Left renal pelvis (tissue), 4 donors: ENCODE data around the gene TUBB3. TPM values are rescaled to one million over a fixed set of nuclear protein-coding genes. Genes with fewer than 3 reads are reported as not detected.
"Not testable (repeated sequence)": the region's sequence is repeated elsewhere in the genome, so short reads cannot be mapped to it uniquely, and the experiment has no call there.

Experiments used
- DNase-seq, 4 donors: peaks; one replicate each; pipeline ENCODE4 v3.0.0-alpha.2; 2013; ENCODE audit warnings: low read depth in 4 of 4, low spot score in 3 of 4
- polyA plus RNA-seq, 4 donors: library from polyadenylated mRNA; unstranded; fragments of 120-200 nt; gene quantifications; one replicate each; pipeline ENCODE4 v1.2.1, GENCODE V29; 2013; ENCODE audit not compliant: insufficient read length in 4 of 4

TUBB3 gene
- polyA plus RNA-seq, 4 donors: 9.0 to 20.2 (median 12.6) TPM

DNA sequence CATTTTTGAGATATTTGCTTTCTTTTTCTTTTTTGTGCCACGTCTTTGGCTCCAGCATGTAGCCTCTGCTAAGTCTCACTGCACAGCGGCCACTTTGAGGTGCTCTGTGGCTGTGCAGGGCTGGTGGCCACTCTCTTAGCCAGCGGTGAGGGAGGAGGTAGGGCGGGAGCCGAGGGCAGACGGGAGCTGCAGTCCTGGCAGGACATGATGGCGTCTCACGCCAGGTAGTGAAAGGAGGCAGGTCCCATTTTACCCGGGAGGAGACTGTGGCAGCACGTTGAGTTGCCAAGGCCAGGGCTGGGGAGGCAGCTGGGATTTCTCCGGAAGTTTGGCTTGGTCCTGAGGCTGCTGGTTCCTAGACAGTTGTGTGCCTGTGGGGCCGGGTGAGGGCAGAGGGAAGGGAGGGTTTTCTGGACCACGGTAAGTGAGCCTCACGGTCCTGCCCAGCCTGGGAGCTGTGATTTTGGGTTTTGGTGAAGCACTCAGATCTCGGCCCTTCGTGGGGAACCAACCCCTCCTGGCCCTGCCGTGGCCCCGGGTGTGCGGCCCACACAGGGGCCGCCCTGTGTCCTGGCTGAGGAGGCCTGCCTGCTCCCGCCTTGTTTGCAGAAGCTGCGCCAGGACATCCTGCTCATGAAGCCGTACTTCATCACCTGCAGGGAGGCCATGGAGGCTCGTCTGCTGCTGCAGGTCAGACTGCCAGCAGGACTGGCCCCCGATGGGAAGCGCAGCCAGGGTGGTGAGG is 39.8 kb downstream of the TUBB3 start:
- no peak for DNase-seq

DNA sequence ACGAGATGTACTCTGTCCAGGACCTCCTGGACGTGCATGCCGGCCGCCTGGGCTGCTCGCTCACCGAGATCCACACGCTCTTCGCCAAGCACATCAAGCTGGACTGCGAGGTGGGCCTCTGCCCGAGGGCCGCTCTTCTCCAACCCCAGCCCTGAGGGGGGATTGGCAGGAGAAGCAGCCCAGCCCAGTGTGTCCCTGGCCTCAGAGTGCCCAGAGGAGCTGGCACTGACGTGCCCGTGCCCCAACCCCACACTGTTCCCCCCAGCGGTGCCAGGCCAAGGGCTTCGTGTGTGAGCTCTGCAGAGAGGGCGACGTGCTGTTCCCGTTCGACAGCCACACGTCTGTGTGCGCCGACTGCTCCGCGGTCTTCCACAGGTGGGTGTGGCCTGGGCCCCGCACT is 41.1 kb downstream of the TUBB3 start:
- DNase-seq: no peak

DNA sequence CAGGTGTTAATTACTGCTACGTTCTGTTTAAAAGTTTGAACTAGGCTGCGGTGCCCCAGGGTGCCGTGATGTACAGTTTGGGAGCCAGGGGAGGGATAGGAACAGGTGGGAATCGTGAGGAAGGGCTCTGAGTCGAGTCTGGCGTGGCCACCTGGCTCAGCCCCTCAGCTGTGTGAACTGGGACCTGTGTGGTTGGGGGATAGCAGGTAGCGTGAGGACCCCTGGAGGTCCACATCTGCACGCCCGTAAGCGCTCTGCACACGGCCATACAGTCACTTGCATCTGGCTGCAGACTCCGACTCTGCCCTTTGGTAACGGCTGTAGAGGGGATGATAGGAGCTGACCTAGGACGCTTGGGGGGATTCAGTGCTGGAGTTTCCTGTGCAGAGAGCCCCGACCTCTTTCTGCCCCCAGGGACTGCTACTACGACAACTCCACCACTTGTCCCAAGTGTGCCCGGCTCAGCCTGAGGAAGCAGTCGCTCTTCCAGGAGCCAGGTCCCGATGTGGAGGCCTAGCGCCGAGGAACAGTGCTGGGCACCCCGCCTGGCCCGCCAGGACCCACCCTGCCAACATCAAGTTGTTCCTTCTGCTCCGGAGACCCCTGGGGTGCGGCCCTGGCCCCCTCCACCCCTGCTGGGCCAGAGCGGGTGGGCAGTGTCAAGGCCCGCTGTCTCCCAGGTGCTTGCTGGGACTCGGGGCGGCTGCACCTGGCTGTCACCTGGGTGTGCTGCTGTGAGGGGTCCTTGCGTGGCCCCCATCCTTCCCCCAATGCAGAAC is 42.5 kb downstream of the TUBB3 start:
- DNase-seq: no peak

- no peak for DNase-seq
These were observed 43.6 kb downstream of the TUBB3 start for GRCh38 chr16:89966756-89967155.

- DNase-seq: not testable (repeated sequence)
These were observed 44.3 kb downstream of the TUBB3 start for GRCh38 chr16:89967436-89967835.

DNA sequence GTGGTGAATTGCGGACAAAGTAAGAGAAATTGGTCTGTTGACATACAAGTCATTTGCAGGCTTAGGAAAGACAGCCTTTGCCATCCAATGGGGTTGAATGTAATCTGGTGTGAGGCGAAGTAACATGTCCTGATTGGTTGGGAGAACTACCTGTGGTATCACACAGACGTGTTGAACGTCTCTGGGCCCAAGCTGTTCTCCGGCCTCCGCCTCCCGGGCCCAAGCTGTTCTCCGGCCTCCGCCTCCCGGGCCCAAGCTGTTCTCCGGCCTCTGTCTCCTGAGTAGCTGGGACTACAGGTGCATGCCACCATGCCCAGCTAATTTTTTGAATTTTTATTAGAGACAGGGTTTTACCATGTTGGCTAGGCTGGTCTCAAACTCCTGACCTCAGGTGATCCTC is 44.9 kb downstream of the TUBB3 start:
- not testable (repeated sequence) for DNase-seq

DNA sequence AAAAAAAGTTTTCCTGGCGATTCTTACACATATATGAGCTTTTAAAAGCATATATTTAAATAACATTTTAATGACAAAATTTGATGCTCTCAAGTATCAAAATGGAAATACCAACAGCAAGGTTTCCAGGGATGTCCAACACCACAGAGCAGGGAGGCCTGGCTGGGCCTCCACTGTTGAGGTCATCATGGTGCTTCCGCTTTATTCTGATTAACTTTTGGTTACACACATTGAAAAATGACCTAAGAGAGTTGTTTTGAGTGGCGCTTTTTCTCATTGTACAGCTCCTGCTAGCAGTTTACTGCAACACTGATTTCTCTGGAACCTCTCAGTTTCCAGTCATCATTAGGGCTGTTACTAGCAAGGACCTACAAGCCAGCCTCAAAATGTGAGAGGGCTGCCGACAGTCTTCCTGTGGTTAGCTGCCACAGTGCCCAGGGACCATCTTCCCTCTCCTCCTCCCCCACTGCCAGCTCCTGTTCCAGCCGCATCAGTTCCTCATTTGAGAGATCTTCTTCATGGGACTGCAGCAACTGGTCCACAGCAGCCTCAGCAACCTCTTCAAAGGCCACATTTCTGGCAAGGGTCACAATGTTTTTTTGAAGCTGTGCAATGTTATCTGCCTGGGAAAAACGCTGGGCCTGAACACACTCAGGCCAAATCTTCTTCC is 46.7 kb downstream of the TUBB3 start:
- no peak for DNase-seq

DNA sequence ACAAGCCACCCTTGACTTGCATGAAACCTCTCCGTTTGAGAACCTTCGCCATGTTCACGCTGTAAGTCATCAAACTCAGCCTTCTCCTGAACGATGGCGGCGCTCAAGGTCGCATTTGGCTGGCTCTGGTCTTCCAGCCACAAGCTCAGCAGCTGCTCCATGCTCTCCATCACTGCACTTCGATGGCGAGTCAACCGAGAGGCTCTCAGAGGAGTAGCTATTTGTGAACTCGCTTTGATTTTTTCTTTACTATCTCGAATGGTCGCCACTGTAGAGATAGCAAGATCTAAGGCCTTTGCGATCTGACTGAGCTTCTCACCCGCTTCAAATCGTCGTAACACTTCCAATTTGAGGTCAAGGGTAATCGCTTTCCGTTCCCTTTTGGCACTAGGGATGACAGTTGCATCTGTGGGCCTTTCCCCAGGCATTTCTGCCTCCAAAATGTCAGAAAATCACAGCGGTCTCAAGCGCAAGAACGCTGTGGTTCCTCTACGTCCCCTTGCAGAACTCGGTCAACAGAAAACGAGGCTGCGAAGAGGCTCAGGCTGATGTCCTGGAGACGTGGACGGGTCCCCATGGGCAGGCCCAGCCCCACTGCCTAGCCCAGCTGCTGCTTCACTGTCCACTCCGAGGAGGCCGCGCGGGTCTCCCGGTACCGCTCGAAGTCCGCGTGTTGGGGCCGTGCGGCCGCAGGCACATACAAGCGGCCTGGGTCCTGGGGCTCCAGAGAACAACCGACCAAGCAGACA is 48.5 kb downstream of the TUBB3 start:
- DNase-seq: no peak

DNA sequence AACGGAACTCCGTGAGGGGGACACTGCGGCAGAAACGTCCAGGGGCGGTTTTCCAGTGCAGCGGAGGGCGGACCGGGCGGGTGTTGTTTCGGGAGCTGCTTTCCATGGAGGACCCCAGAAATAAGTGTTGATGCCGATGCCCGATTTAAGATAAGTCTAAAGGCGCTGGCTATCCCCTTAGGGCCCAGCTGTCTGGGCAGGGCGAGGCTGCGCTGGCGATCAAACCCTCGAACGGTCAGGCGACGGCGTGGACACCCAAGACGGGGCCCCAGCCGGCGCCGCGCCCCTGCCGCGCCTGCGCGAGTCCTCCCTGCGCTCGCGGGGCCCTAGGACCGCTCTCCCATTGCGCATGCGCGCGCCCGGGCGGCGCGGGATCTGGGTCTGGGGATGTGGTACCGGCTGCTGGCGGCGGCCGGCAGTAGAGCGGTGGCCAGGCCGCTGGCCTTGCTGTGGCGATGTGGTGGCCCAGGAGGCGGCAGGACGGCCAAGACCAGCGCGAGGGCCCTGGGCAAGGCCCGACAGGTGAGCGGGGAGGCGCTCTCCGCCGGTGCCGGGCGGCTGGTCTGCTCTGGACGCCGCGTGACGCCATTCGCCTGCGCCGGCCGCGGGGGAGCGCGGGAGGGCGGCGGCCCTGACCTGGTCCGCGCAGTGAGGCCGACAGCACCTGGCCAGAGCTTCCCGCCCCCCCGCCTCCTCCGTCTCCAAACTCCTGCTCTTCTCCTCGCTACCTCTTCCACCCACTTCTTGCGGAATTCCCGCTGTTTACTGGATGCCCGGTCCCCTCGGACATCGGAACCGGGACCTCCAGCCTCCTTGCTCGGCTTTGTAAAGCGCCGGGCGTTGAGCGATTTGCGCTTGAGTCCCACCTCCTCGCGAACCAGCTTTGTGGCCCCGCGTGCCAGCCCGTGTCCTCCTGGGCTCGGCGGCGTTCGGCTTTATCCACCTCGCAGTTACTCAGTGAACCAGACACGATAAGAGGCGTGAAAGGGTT is 49.4 kb downstream of the TUBB3 start:
- peak; percentile 80 to 90 (median 86) for DNase-seq

DNA sequence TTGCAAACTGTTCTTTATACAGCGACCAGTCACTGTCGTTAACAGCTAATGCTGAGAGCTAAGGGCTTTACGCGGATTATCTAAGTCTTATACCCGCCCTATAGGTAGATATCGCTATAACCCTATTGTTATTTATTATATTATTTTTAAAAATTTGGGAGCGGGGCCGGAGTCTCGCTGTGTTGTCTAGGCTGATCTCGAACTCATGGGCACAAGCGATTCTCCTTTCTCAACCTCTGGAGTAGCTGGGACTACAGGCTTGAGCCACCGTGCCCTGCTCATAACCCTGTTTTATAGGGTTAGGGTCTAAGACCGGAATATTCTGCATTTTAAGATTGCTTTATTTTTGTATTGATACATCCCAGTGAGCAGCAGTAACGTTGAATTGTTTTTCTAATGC is 50.1 kb downstream of the TUBB3 start:
- no peak for DNase-seq

DNA sequence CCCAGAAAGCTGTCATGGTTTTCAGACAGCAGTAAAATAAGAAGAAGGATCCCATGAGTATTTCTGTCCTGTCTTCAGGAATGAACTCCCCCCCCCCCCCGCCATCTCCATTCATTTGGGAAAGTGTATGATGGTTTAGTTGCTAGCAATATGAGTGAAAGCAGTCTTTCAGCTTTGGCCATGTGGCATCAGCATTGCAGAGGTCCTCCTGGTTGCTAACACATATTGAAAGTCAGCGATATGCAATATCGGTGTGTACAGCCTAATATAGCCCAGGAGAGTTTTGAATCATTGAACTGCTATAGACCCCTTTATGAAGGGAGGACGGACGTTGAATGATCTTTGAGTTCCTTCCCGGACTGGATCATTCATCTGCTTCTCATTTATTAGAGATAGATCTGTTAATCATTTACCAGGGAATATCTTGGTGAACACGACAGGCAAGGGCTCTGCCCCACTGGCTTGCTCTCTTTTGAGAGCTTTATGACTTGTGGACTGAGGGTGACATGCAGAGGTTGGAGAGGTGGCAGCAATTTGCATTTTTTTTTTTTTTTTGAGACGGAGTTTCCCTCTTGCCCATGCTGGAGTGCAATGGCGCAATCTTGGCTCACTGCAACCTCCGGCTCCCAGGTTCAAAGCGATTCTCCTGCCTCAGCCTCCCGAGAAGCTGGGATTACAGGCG is 50.7 kb downstream of the TUBB3 start:
- DNase-seq: no peak

DNA sequence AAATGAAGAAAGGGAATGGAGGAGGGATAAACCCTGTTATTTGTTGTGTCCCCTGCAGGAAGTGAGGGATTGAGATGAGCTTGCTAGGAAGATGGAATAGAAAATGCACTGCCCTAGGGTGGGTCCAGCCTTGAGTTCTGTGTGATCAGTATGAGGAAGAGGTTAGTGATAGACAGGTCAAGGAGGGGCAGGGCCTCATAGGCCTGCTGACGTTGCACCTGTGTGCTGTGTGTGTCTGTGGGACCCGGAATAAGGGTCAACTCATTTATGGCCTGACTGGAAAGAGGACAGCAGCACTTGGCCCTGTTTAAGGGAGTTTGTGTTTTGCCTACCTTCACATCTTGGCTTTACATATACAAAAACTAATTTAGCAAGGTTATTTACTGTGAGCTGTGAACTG is 51.7 kb downstream of the TUBB3 start:
- DNase-seq: no peak

DNA sequence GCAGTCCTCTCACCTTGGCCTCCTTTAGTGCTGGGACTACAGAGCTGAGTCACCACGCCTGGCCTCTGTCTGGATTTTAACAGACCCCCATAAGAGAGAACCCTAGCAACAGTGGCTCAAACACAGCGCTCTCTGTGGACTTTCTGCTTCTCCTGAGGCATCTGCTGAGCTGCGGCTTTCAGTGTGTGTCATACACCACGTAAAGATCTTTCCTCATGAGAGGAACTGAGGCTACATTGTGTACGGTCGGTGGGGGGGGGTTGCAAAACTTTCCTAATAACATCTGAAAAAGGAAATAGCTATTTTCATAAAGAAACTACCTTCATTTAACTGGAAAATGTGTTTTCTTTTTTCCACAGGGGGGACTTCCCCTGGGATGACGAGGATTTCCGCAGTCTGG is 58.3 kb downstream of the TUBB3 start:
- DNase-seq: no peak

DNA sequence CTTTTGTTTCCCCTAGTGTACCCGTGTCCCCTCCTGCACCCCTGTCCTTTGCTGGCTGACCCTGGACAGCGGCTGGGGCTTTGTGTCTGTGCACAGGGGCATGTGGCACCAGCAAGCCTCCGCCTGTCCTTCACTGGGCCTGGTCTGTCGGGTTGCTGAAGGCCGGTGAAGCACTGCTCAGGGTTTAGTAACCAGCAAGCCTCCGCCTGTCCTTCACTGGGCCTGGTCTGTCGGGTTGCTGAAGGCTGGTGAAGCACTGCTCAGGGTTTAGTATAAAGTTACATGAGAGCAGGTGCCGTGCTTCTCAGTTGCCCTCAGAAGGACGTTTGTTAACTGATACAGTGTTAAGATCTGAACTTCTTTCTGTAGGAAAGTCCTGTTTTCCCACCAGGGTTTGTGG is 59.2 kb downstream of the TUBB3 start:
- no peak for DNase-seq

- DNase-seq: no peak
These were observed 60.4 kb downstream of the TUBB3 start for GRCh38 chr16:89983536-89983935.

DNA sequence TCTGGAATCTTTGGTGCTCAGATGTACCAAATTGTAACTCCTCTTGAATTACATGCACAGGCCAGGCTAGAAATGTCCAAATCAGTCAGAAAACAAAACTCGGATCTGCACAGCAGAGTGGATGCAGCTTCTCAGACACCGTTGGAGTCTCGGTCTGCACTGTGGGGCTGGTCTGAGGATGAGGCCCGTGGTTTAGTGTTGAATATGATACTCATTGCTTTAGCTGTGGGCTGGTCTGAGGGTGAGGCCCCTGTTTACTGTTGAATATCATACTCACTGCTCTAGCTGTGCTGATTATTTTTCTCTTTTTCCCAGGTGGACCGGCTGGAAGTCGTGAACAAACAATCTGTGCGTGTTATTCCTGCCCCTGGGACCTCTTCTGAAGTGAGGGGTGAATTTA is 61.1 kb downstream of the TUBB3 start:
- no peak for DNase-seq

DNA sequence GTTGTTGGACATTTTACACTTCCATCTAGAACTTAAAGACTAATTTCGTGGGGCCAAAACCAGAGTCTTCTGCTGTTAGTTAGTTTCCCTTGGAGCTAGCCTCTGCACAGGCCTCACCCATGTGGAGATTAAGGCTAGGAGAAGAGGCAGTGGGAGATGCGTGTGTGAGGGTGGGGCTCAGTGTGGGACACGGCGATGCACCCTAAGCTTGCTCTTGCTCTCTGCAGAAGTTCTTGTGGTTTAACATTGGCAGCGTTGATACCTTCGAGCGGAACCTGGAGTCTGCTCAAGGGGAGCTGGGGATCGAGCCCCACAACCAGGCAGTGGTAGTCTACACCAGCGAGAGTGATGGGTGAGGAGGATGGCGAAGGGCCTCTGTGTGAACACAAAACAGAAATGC is 62.1 kb downstream of the TUBB3 start:
- no peak for DNase-seq
